B cell (primary cell): ENCODE results near the gene AMZ1. TPM values are rescaled to one million over a fixed set of nuclear protein-coding genes. Genes with fewer than 3 reads are reported as not detected.

Experiments
- ATAC-seq: fragments of 200-7000 bp; cut with Tn5 transposase; one replicate; pipeline ENCODE4 v1.10.0; 2021; ENCODE audit warnings: low read depth, mild to moderate bottlenecking, moderate number of reproducible peaks, moderate library complexity
- CTCF ChIA-PET: fragments of 350-600 bp; sonication (Branson Sonifier 250); formaldehyde crosslinking; loops from one replicate; lab custom pipeline; 2021; ENCODE audit warnings: antibody characterized with exemption, inconsistent platforms; lab: Charles Lee
- POLR2A ChIA-PET: fragments of 350-600 bp; sonication (Branson Sonifier 250); formaldehyde crosslinking; loops from one replicate; lab custom pipeline; 2021; ENCODE audit warnings: antibody characterized with exemption; lab: Charles Lee
- DNase-seq: peaks from one replicate; pipeline ENCODE4 v3.0.0; 2013
- H2AFZ ChIP-seq: 2 replicates; pipeline ENCODE4 v1.6.1; 2012; ENCODE audit warnings: mild to moderate bottlenecking, low read depth, low read length; ENCODE audit not compliant: insufficient read depth, poor library complexity, severe bottlenecking
- H3K27ac ChIP-seq, 2 donors: 1 replicate in 1 of 2; 2 replicates in 1 of 2; pipeline ENCODE4 v1.5.1; 2012 to 2013; ENCODE audit warnings: low read length in 2 of 2, mild to moderate bottlenecking in 2 of 2, moderate library complexity in 1 of 2
- H3K27me3 ChIP-seq, 4 experiments: fragments of 200-600 bp in 1 of 4; sonication (generic) in 1 of 4; replicated peaks in 1 of 4; 1 replicate in 2 of 4; 2 replicates in 2 of 4; pipeline versions ENCODE4 v1.6.1 to v1.7.0; 2013 to 2016; ENCODE audit warnings: low read length in 3 of 4, mild to moderate bottlenecking in 2 of 4, mixed read lengths in 1 of 4, moderate library complexity in 1 of 4; ENCODE audit not compliant: insufficient read depth in 4 of 4, control insufficient read depth in 3 of 4; ENCODE audit errors: control extremely low read depth in 1 of 4
- H3K36me3 ChIP-seq, 2 experiments: replicated peaks in 1 of 2; 1 replicate in 1 of 2; 2 replicates in 1 of 2; pipeline versions ENCODE4 v1.6.1 to v1.7.1; 2013; ENCODE audit warnings: low read length in 1 of 2; ENCODE audit not compliant: insufficient read depth in 2 of 2, control insufficient read depth in 1 of 2; ENCODE audit errors: control extremely low read depth in 1 of 2, extremely low read depth in 1 of 2
- H3K4me1 ChIP-seq, 2 donors: fragments of 200-600 bp in 1 of 2; sonication (generic) in 1 of 2; 1 replicate in 1 of 2; 2 replicates in 1 of 2; pipeline versions ENCODE4 v1.5.1 to v1.6.1; 2013 to 2017; ENCODE audit warnings: low read length in 2 of 2; ENCODE audit not compliant: control insufficient read depth in 2 of 2, insufficient read depth in 2 of 2
- H3K4me2 ChIP-seq: replicated peaks from 2 replicates; pipeline ENCODE3; 2012; ENCODE audit warnings: mild to moderate bottlenecking, low read depth, low read length; ENCODE audit not compliant: poor library complexity, severe bottlenecking
- H3K4me3 ChIP-seq, 5 experiments: fragments of 200-600 bp in 1 of 5; sonication (generic) in 1 of 5; 1 replicate in 3 of 5; 2 replicates in 2 of 5; pipeline versions ENCODE4 v1.5.1 to v1.7.0; 2011 to 2016; ENCODE audit warnings: low read length in 4 of 5, mild to moderate bottlenecking in 4 of 5, low read depth in 2 of 5, control low read depth in 1 of 5, moderate library complexity in 1 of 5; ENCODE audit not compliant: insufficient read depth in 1 of 5; ENCODE audit errors: control extremely low read depth in 1 of 5, extremely low read depth in 1 of 5
- H3K79me2 ChIP-seq: fragments of 200-600 bp; sonication (generic); one replicate; pipeline ENCODE4 v1.6.0; 2016; ENCODE audit warnings: low read length; ENCODE audit not compliant: control insufficient read depth, insufficient read depth
- H3K9ac ChIP-seq: fragments of 200-600 bp; sonication (generic); 2 replicates; pipeline ENCODE4 v1.6.1; 2017; ENCODE audit warnings: mild to moderate bottlenecking, low read length, moderate library complexity
- H3K9me3 ChIP-seq, 3 donors: one replicate each; pipeline versions ENCODE4 v1.6.1 to v1.7.1; 2013; ENCODE audit warnings: low read length in 2 of 3; ENCODE audit not compliant: control insufficient read depth in 2 of 3, insufficient read depth in 1 of 3; ENCODE audit errors: control extremely low read depth in 1 of 3
- H4K20me1 ChIP-seq: 2 replicates; pipeline ENCODE4 v1.6.0; 2012; ENCODE audit warnings: mild to moderate bottlenecking, low read length; ENCODE audit not compliant: insufficient read depth, control insufficient read depth, poor library complexity, severe bottlenecking
- H3K27ac Mint-ChIP-seq: one replicate; pipeline ENCODE4 v1.8.0; 2021; ENCODE audit warnings: mixed read lengths
- H3K27me3 Mint-ChIP-seq: one replicate; pipeline ENCODE4 v1.8.0; 2021; ENCODE audit warnings: mixed read lengths
- H3K4me1 Mint-ChIP-seq: one replicate; pipeline ENCODE4 v1.8.0; 2021; ENCODE audit warnings: mixed read lengths
- H3K4me3 Mint-ChIP-seq: one replicate; pipeline ENCODE4 v1.8.0; 2021; ENCODE audit warnings: mixed read lengths
- H3K9me3 Mint-ChIP-seq: one replicate; pipeline ENCODE4 v1.8.0; 2022; ENCODE audit warnings: mixed read lengths; ENCODE audit not compliant: insufficient read depth
- CTCF ChIP-seq: fragments of 200-600 bp; IDR thresholded peaks from one replicate; pipeline ENCODE4 v1.8.0; 2022; ENCODE audit warnings: antibody characterized with exemption, mild to moderate bottlenecking
- EZH2 ChIP-seq: IDR thresholded peaks from 2 replicates; pipeline ENCODE4 v1.6.1; 2012; ENCODE audit warnings: borderline replicate concordance, low read depth, mild to moderate bottlenecking, moderate library complexity, low read length; ENCODE audit not compliant: insufficient read depth, poor library complexity, severe bottlenecking
- WGBS: methylation state at CpG from one replicate; pipeline ENCODE4 v1.1.5; 2013; ENCODE audit warnings: missing lambda C conversion rate; ENCODE audit not compliant: insufficient coverage; 5-methylcytosine and 5-hydroxymethylcytosine counted together
- intact Hi-C: fragments of 100-400 bp; cut with micrococcal nuclease; formaldehyde crosslinking; loops from one replicate; pipeline ENCODE4 v1.10.0; 2022
- polyA plus RNA-seq: library from polyadenylated mRNA; depleted of rRNA; stranded (reverse); fragments of >200 nt; gene quantifications from 2 replicates; pipeline ENCODE4 v1.2.3, GENCODE V29; 2012
- total RNA-seq, 2 donors: library from RNA; stranded (reverse); fragments of 120-200 nt in 1 of 2; gene quantifications; 1 replicate in 1 of 2; 2 replicates in 1 of 2; pipeline versions ENCODE4 v1.2.3 to v1.2.4, GENCODE V29; 2013 to 2022

The AMZ1 gene
- total and polyA plus RNA-seq, 2 donors (not counting 1 experiment from before 2014, with no cell fraction given) = 0.73 to 13.2 TPM

- Histone ChIP-seq H3K79me2 (peaks cover 3% of the 10 kb centered on the region), H2AFZ (no peak overlapping the region), H3K36me3 (peaks cover 0 to 17% of the 10 kb centered on the region in 2 experiments), H4K20me1 (no peaks in the 10 kb centered on the region), H3K27me3 (no peaks in the 10 kb centered on the region), H3K9ac (no peak overlapping the region), H3K9me3 (peaks cover 0 to 9% (median 0%) of the 10 kb centered on the region in 3 donors), H3K27ac (no peak overlapping the region), H3K4me1 (peaks cover 54 to 69% of the 10 kb centered on the region in 2 donors), H3K4me2 (no peak overlapping the region), H3K4me3 (no peak overlapping the region)
- Mint-ChIP-seq H3K9me3 (no peaks in the 10 kb centered on the region), H3K4me1 (peaks cover 71% of the 10 kb centered on the region), H3K27ac (peak overlapping the region; percentile 46), H3K27me3 (no peaks in the 10 kb centered on the region), H3K4me3 (no peak overlapping the region)
- POLR2A ChIA-PET = interaction anchor here (0.6 kb wide), 1 partner anchor 398 kb away, joined by 3 read pairs; no protein-coding TSS in a partner anchor
- ATAC-seq = no peak
- CTCF ChIA-PET = interaction anchor here (0.5 to 7.2 kb wide), 13 partner anchors 9 to 363 kb away, joined by 3 to 128 read pairs (median 5); no protein-coding TSS in a partner anchor
- TF ChIP-seq EZH2 (no peak), CTCF (no peak)
- WGBS = 94% methylated on average over 24 of the region's 25 CpGs
- intact Hi-C loops = loop anchor here (2.0 to 5.0 kb wide), 4 partner anchors 71 to 261 kb away; no protein-coding TSS in a partner anchor
- DNase-seq = no peak
Measured at GRCh38 chr7:2711895-2712675, 24.1 kb downstream of the AMZ1 start.

DNA sequence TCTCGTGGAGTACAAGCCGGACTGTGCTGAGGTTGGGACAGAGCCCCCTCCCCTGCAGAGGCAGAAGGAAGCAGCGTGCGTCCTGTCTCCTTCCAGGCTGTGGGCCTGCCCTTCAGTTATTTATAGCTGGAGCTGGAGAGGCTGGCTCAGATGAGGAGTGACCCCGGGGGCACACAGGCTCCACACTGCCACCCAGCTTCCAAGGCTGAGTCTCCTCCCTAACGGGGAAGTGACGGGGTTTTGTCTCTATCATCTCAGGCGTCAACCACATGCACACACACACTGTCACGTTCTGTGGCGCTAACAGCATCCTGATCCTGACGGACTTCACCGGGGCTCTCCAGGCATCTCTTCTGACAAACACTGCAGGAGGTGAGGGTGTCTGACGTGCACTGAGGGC lies 25.4 kb downstream of the AMZ1 start:
- Histone ChIP-seq H3K4me1 (peaks cover 67 to 82% of the 10 kb centered on the region in 2 donors), H4K20me1 (no peaks in the 10 kb centered on the region), H3K9ac (no peak overlapping the region), H3K27me3 (no peaks in the 10 kb centered on the region), H2AFZ (no peak overlapping the region), H3K4me2 (no peak overlapping the region), H3K9me3 (peaks cover 0 to 9% (median 0%) of the 10 kb centered on the region in 3 donors), H3K4me3 (no peak overlapping the region), H3K27ac (no peak overlapping the region), H3K36me3 (peaks cover 0 to 20% of the 10 kb centered on the region in 2 experiments), H3K79me2 (peaks cover 3% of the 10 kb centered on the region)
- no peaks in the 10 kb centered on the region for H3K27me3 Mint-ChIP-seq
- 50% methylated on average over 12 of the region's 13 CpGs for WGBS
- H3K4me1 Mint-ChIP-seq = peaks cover 84% of the 10 kb centered on the region
- ChIA-PET CTCF (interaction anchor here (0.9 to 3.5 kb wide), 4 partner anchors 10 to 44 kb away, joined by 3 to 12 read pairs (median 4); no protein-coding TSS in a partner anchor), POLR2A (interaction anchor here (1.0 kb wide), 1 partner anchor 183 kb away, joined by 3 read pairs; no protein-coding TSS in a partner anchor)
- intact Hi-C loops = loop anchor here (5.0 kb wide), 2 partner anchors 109 to 186 kb away; no protein-coding TSS in a partner anchor
- no peak for TF ChIP-seq CTCF
- TF ChIP-seq EZH2 = no peak
- ATAC-seq (no peak), DNase-seq (no peak)
- peak overlapping the region; percentile 77 for H3K27ac Mint-ChIP-seq
- H3K9me3 Mint-ChIP-seq = no peaks in the 10 kb centered on the region
- no peak overlapping the region for H3K4me3 Mint-ChIP-seq
